Vagina (tissue), 2 donors: ENCODE measurements around the gene HEATR5A. TPM values are rescaled to one million over a fixed set of nuclear protein-coding genes. Genes with fewer than 3 reads are reported as not detected.

ENCODE experiments used
- DNase-seq, 2 donors: peaks; one replicate each; pipeline ENCODE4 v3.0.0-alpha.2; 2017; ENCODE audit errors: extremely low spot score in 2 of 2
- H3K27ac ChIP-seq: fragments of 200-600 bp; sonication (generic); one replicate; pipeline ENCODE4 v1.5.1; 2019
- H3K27me3 ChIP-seq: fragments of 200-600 bp; sonication (generic); one replicate; pipeline ENCODE4 v1.5.1; 2019
- H3K36me3 ChIP-seq, 2 donors: fragments of 200-600 bp; sonication (generic); one replicate each; pipeline ENCODE4 v1.5.1; 2017 to 2019
- H3K4me1 ChIP-seq: fragments of 200-600 bp; sonication (generic); one replicate; pipeline ENCODE4 v1.5.1; 2019
- H3K4me3 ChIP-seq, 2 donors: fragments of 200-600 bp; sonication (generic); 1 replicate in 1 of 2; 2 replicates in 1 of 2; pipeline ENCODE4 v1.5.1; 2016 to 2019
- H3K9me3 ChIP-seq: fragments of 200-600 bp; sonication (generic); one replicate; pipeline ENCODE4 v1.5.1; 2019
- CTCF ChIP-seq, 3 experiments: fragments of 450-650 bp in 2 of 3; fragments of 200-600 bp in 1 of 3; sonication (generic) in 1 of 3; IDR thresholded peaks; one replicate each; pipeline ENCODE4 v1.5.1; 2017 to 2019; ENCODE audit warnings: antibody characterized with exemption in 3 of 3, mild to moderate bottlenecking in 2 of 3, moderate library complexity in 2 of 3
- POLR2A ChIP-seq, 2 donors: fragments of 450-650 bp; IDR thresholded peaks; one replicate each; pipeline ENCODE4 v1.6.1; 2017; ENCODE audit warnings: antibody characterized with exemption in 2 of 2, mild to moderate bottlenecking in 2 of 2, moderate library complexity in 2 of 2
- POLR2AphosphoS5 ChIP-seq, 2 donors: sonication (generic); formaldehyde crosslinking; IDR thresholded peaks; one replicate each; pipeline ENCODE4 v1.9.0; 2017; ENCODE audit warnings: antibody characterized with exemption in 2 of 2, mild to moderate bottlenecking in 2 of 2, low read depth in 1 of 2; ENCODE audit not compliant: insufficient read depth in 1 of 2
- intact Hi-C: fragments of 100-400 bp; cut with DNase I; formaldehyde crosslinking; loops from one replicate; pipeline ENCODE4 v1.15.1; 2023
- total RNA-seq: library from RNA; depleted of rRNA; stranded (reverse); fragments of >200 nt; gene quantifications from one replicate; pipeline ENCODE4 v1.2.3, GENCODE V29; 2016

Gene HEATR5A
- total RNA-seq, 1 donor from 2014 or later: 16.9 TPM

- H3K4me3 ChIP-seq: no peak overlapping the region
- no peaks in the 10 kb centered on the region for H3K27me3 ChIP-seq
- H3K36me3 ChIP-seq: peaks cover 0 to 20% of the 10 kb centered on the region in 2 donors
- H3K9me3 ChIP-seq: no peaks in the 10 kb centered on the region
- H3K4me1 ChIP-seq: no peaks in the 10 kb centered on the region
- H3K27ac ChIP-seq: no peak overlapping the region
- intact Hi-C loops: no loop called here
- TF ChIP-seq POLR2A (IDR thresholded peaks at IDR 0.05) (no peak), POLR2AphosphoS5 (IDR thresholded peaks at IDR 0.05; ENCODE audit: insufficient read depth in 1 of 2, low read depth in 1 of 2) (no peak), CTCF (IDR thresholded peaks at IDR 0.05) (no peak)
- DNase-seq: no peak
Measured at GRCh38 chr14:31400031-31400638, 20.2 kb downstream of the HEATR5A start.

GRCh38 chr14:31395572-31396205, 24.7 kb downstream of the HEATR5A start:
- TF ChIP-seq CTCF (IDR thresholded peaks at IDR 0.05) (no peak), POLR2A (IDR thresholded peaks at IDR 0.05) (no peak), POLR2AphosphoS5 (IDR thresholded peaks at IDR 0.05; ENCODE audit: insufficient read depth in 1 of 2, low read depth in 1 of 2) (no peak)
- no peaks in the 10 kb centered on the region for H3K27me3 ChIP-seq
- peaks cover 0 to 49% of the 10 kb centered on the region in 2 donors for H3K36me3 ChIP-seq
- no peaks in the 10 kb centered on the region for H3K9me3 ChIP-seq
- no peak overlapping the region for H3K4me3 ChIP-seq
- H3K4me1 ChIP-seq: no peaks in the 10 kb centered on the region
- intact Hi-C loops: no loop called here
- H3K27ac ChIP-seq: no peak overlapping the region
- DNase-seq: no peak

GRCh38 chr14:31395119-31395518, 25.2 kb downstream of the HEATR5A start:
- Histone ChIP-seq H3K9me3 (no peaks in the 10 kb centered on the region), H3K4me3 (no peak overlapping the region), H3K27me3 (no peaks in the 10 kb centered on the region), H3K36me3 (peaks cover 0 to 49% of the 10 kb centered on the region in 2 donors), H3K27ac (no peak overlapping the region), H3K4me1 (no peaks in the 10 kb centered on the region)
- DNase-seq: no peak
- TF ChIP-seq POLR2AphosphoS5 (IDR thresholded peaks at IDR 0.05; ENCODE audit: insufficient read depth in 1 of 2, low read depth in 1 of 2): no peak
- no peak for TF ChIP-seq CTCF (IDR thresholded peaks at IDR 0.05)
- no peak for TF ChIP-seq POLR2A (IDR thresholded peaks at IDR 0.05)
- intact Hi-C loops: no loop called here

- Histone ChIP-seq H3K9me3 (no peaks in the 10 kb centered on the region), H3K4me1 (no peaks in the 10 kb centered on the region), H3K36me3 (peaks cover 0 to 29% of the 10 kb centered on the region in 2 donors), H3K4me3 (no peak overlapping the region), H3K27ac (no peak overlapping the region), H3K27me3 (no peaks in the 10 kb centered on the region)
- TF ChIP-seq CTCF (IDR thresholded peaks at IDR 0.05): no peak
- no peak for TF ChIP-seq POLR2A (IDR thresholded peaks at IDR 0.05)
- TF ChIP-seq POLR2AphosphoS5 (IDR thresholded peaks at IDR 0.05; ENCODE audit: insufficient read depth in 1 of 2, low read depth in 1 of 2): no peak
- intact Hi-C loops: no loop called here
- no peak for DNase-seq
Measured at GRCh38 chr14:31391977-31392503, 28.3 kb downstream of the HEATR5A start.

- no peak for DNase-seq
- Histone ChIP-seq H3K36me3 (peaks cover 0 to 29% of the 10 kb centered on the region in 2 donors), H3K4me1 (no peaks in the 10 kb centered on the region), H3K27ac (no peak overlapping the region), H3K27me3 (no peaks in the 10 kb centered on the region), H3K9me3 (no peaks in the 10 kb centered on the region), H3K4me3 (no peak overlapping the region)
- intact Hi-C loops: no loop called here
- TF ChIP-seq CTCF (IDR thresholded peaks at IDR 0.05) (no peak), POLR2AphosphoS5 (IDR thresholded peaks at IDR 0.05; ENCODE audit: insufficient read depth in 1 of 2, low read depth in 1 of 2) (no peak), POLR2A (IDR thresholded peaks at IDR 0.05) (no peak)
Measured at GRCh38 chr14:31391473-31391872, 28.9 kb downstream of the HEATR5A start.
